CD4-positive, alpha-beta memory T cell (primary cell): ENCODE data around the gene CLIP2. TPM values are rescaled to one million over a fixed set of nuclear protein-coding genes. Genes with fewer than 3 reads are reported as not detected.

Experiments
- polyA plus RNA-seq, 2 donors: library from polyadenylated mRNA; unstranded; fragments of 300-500 nt; fragmentation: Illumina TruSeq; gene quantifications; one replicate each; pipeline ENCODE4 v1.2.3, GENCODE V29; 2021
- total RNA-seq, 2 experiments: library from RNA; stranded (reverse); gene quantifications; one replicate each; pipeline ENCODE4 v1.2.3, GENCODE V29; 2021

Gene CLIP2
- total and polyA plus RNA-seq, 4 experiments from 2014 or later, result 0.15 to 5.7 (median 1.7) TPM

Other genes starting within 250 kb of the CLIP2 start
- gene LIMK1, start 205.6 kb upstream of the CLIP2 start, total RNA-seq, result 10 to 100 TPM; 13.4 to 15.1 TPM
- 1 to 10 TPM in 1 of 2 donors, under 1 TPM in 1; 0.42 to 4.9 TPM for gene LIMK1, start 205.6 kb upstream of the CLIP2 start, polyA plus RNA-seq
- gene EIF4H, start 115.1 kb upstream of the CLIP2 start, total RNA-seq, result 100 to 1,000 TPM; 167 to 168 TPM
- gene EIF4H, start 115.1 kb upstream of the CLIP2 start, polyA plus RNA-seq, result 100 to 1,000 TPM; 225 to 316 TPM
- gene LAT2, start 79.4 kb upstream of the CLIP2 start, total RNA-seq, result 1 to 10 TPM; 2.7 to 2.8 TPM
- gene LAT2, start 79.4 kb upstream of the CLIP2 start, polyA plus RNA-seq, result 1 to 10 TPM; 1.6 to 3.6 TPM
- 10 to 100 TPM; 15.7 to 17.7 TPM for gene RFC2, start 35.0 kb upstream of the CLIP2 start, total RNA-seq
- gene RFC2, start 35.0 kb upstream of the CLIP2 start, polyA plus RNA-seq, result 10 to 100 TPM; 20.7 to 32.3 TPM
- gene GTF2IRD1, start 164.5 kb downstream of the CLIP2 start, total RNA-seq, result 1 to 10 TPM; 8.6 to 8.8 TPM
- gene GTF2IRD1, start 164.5 kb downstream of the CLIP2 start, polyA plus RNA-seq, result under 1 TPM; 0.30 to 0.81 TPM